ENCODE results near the gene CNGB1. TPM values are rescaled to one million over a fixed set of nuclear protein-coding genes. Genes with fewer than 3 reads are reported as not detected.

The CNGB1 gene
- total and polyA plus RNA-seq, 2 of the 13 experiments (the other 11 are each of a cell fraction or from before 2014, with no cell fraction given) = 0.02 to 0.15 TPM

DNA sequence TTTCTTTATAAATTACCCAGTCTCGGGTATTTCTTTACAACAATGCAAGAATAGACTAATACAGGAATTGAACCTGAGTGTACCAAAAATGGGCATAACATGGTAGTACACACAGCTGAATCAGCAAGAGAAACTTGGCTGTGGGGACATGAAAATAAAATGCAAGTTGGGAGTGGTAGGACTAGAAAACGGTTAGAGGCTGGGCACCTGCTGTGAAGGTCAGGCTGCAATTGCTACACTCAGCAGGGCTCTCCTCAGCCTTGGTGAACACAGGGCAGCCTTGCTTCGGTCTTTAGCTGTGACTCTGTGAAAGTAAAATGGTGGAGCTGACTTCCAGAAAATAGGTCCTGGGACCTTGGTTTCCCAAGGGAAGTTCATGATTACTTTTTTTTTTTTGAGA lies 45.6 kb downstream of the CNGB1 start:
- BruUV-seq (replicated peaks) = no TSS peak
- WGBS (ENCODE audit: low lambda C conversion rate) = 38% methylated on average over 3 of the region's 3 CpGs
- Histone ChIP-seq H3K79me2 (ENCODE audit: insufficient read depth, low read length) (no peaks in the 10 kb centered on the region), H4K20me1 (ENCODE audit: insufficient read depth, low read length) (no peaks in the 10 kb centered on the region), H3K27ac (ENCODE audit: extremely low read length, insufficient read depth, low read length) (no peak overlapping the region), H3K36me3 (replicated peaks in 1 of 2; ENCODE audit: control insufficient read depth in 1 of 2, insufficient read depth in 2 of 2, low read length in 2 of 2) (no peaks in the 10 kb centered on the region; a peak in 1 of 5 replicates), H3K27me3 (ENCODE audit: control insufficient read depth in 1 of 2, insufficient read depth in 2 of 2, low read length in 2 of 2) (peaks cover 2 to 39% of the 10 kb centered on the region in 2 experiments; a peak in 4 of 5 replicates), H3K9me3 (ENCODE audit: low read length) (no peaks in the 10 kb centered on the region), H2AFZ (ENCODE audit: low read length) (no peak overlapping the region), H3K4me1 (ENCODE audit: insufficient read depth, low read length) (no peaks in the 10 kb centered on the region), H3K4me3 (replicated peaks in 1 of 3; ENCODE audit: insufficient read depth in 1 of 3, low read depth in 2 of 3, low read length in 3 of 3) (no peak overlapping the region), H3K4me2 (ENCODE audit: low read depth, low read length) (no peak overlapping the region), H3K9ac (ENCODE audit: insufficient read depth, low read depth, low read length) (no peak overlapping the region)
- ChIA-PET POLR2A (no interaction called here), CTCF (ENCODE audit: low intra/inter-chr PET ratio, low total read pairs) (no interaction called here)
- intact Hi-C loops (cut with micrococcal nuclease; ENCODE audit: unreplicated experiment) = no loop called here
- no peak for TF ChIP-seq ZNF143 (CRISPR knock-in tag; IDR thresholded peaks at IDR 0.05)
- TF ChIP-seq ZSCAN21 (CRISPR knock-in tag; IDR thresholded peaks at IDR 0.05; ENCODE audit: borderline replicate concordance) = no peak
- TF ChIP-seq BRD4 (CRISPR knock-in tag; IDR thresholded peaks at IDR 0.05) = no peak
- TF ChIP-seq, protein P1, sequence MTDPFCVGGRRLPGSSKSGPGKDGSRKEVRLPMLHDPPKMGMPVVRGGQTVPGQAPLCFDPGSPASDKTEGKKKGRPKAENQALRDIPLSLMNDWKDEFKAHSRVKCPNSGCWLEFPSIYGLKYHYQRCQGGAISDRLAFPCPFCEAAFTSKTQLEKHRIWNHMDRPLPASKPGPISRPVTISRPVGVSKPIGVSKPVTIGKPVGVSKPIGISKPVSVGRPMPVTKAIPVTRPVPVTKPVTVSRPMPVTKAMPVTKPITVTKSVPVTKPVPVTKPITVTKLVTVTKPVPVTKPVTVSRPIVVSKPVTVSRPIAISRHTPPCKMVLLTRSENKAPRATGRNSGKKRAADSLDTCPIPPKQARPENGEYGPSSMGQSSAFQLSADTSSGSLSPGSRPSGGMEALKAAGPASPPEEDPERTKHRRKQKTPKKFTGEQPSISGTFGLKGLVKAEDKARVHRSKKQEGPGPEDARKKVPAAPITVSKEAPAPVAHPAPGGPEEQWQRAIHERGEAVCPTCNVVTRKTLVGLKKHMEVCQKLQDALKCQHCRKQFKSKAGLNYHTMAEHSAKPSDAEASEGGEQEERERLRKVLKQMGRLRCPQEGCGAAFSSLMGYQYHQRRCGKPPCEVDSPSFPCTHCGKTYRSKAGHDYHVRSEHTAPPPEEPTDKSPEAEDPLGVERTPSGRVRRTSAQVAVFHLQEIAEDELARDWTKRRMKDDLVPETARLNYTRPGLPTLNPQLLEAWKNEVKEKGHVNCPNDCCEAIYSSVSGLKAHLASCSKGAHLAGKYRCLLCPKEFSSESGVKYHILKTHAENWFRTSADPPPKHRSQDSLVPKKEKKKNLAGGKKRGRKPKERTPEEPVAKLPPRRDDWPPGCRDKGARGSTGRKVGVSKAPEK (CRISPR knock-in tag; IDR thresholded peaks at IDR 0.05; ENCODE audit: borderline replicate concordance) = no peak
- TF ChIP-seq, protein P2, sequence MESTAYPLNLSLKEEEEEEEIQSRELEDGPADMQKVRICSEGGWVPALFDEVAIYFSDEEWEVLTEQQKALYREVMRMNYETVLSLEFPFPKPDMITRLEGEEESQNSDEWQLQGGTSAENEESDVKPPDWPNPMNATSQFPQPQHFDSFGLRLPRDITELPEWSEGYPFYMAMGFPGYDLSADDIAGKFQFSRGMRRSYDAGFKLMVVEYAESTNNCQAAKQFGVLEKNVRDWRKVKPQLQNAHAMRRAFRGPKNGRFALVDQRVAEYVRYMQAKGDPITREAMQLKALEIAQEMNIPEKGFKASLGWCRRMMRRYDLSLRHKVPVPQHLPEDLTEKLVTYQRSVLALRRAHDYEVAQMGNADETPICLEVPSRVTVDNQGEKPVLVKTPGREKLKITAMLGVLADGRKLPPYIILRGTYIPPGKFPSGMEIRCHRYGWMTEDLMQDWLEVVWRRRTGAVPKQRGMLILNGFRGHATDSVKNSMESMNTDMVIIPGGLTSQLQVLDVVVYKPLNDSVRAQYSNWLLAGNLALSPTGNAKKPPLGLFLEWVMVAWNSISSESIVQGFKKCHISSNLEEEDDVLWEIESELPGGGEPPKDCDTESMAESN (CRISPR knock-in tag; conservative IDR thresholded peaks at IDR 0.05) = no peak
- TF ChIP-seq, protein P3, sequence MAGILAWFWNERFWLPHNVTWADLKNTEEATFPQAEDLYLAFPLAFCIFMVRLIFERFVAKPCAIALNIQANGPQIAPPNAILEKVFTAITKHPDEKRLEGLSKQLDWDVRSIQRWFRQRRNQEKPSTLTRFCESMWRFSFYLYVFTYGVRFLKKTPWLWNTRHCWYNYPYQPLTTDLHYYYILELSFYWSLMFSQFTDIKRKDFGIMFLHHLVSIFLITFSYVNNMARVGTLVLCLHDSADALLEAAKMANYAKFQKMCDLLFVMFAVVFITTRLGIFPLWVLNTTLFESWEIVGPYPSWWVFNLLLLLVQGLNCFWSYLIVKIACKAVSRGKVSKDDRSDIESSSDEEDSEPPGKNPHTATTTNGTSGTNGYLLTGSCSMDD (CRISPR knock-in tag; IDR thresholded peaks at IDR 0.05) = no peak
- no peak for TF ChIP-seq ZNF724P (CRISPR knock-in tag; IDR thresholded peaks at IDR 0.05; ENCODE audit: borderline replicate concordance)
- TF ChIP-seq CHCHD3 (CRISPR knock-in tag; IDR thresholded peaks at IDR 0.05) = no peak
- TF ChIP-seq, protein P4, sequence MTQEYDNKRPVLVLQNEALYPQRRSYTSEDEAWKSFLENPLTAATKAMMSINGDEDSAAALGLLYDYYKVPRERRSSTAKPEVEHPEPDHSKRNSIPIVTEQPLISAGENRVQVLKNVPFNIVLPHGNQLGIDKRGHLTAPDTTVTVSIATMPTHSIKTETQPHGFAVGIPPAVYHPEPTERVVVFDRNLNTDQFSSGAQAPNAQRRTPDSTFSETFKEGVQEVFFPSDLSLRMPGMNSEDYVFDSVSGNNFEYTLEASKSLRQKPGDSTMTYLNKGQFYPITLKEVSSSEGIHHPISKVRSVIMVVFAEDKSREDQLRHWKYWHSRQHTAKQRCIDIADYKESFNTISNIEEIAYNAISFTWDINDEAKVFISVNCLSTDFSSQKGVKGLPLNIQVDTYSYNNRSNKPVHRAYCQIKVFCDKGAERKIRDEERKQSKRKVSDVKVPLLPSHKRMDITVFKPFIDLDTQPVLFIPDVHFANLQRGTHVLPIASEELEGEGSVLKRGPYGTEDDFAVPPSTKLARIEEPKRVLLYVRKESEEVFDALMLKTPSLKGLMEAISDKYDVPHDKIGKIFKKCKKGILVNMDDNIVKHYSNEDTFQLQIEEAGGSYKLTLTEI (CRISPR knock-in tag; conservative IDR thresholded peaks at IDR 0.05) = no peak
- no peak for TF ChIP-seq KAT8 (CRISPR knock-in tag; IDR thresholded peaks at IDR 0.05)
- TF ChIP-seq MAFK (conservative IDR thresholded peaks at IDR 0.05 in 1 of 2, IDR thresholded peaks at IDR 0.05 in 1 of 2; ENCODE audit: low read length in 2 of 2) = no peak
- no peak for TF ChIP-seq ZNF558 (CRISPR knock-in tag; IDR thresholded peaks at IDR 0.05; ENCODE audit: borderline replicate concordance)
- TF ChIP-seq, protein P5, sequence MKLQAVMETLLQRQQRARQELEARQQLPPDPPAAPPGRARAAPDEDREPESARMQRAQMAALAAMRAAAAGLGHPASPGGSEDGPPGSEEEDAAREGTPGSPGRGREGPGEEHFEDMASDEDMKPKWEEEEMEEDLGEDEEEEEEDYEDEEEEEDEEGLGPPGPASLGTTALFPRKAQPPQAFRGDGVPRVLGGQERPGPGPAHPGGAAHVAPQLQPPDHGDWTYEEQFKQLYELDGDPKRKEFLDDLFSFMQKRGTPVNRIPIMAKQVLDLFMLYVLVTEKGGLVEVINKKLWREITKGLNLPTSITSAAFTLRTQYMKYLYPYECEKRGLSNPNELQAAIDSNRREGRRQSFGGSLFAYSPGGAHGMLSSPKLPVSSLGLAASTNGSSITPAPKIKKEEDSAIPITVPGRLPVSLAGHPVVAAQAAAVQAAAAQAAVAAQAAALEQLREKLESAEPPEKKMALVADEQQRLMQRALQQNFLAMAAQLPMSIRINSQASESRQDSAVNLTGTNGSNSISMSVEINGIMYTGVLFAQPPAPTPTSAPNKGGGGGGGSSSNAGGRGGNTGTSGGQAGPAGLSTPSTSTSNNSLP (IDR thresholded peaks at IDR 0.05; ENCODE audit: low read depth, low read length) = no peak
- DNase-seq (ENCODE audit: low spot score) (no peak), ATAC-seq (no peak), FAIRE-seq (no peak)
- in situ Hi-C loops (cut with HindIII; ENCODE audit: extremely low pct_ligation_motif_present, low pct_unique_long_range_greater_than_20kb) = no loop called here

All from HepG2 (cell line).